Measurements from ENCODE around the gene ZDHHC11B.

ZDHHC11B gene

DNA sequence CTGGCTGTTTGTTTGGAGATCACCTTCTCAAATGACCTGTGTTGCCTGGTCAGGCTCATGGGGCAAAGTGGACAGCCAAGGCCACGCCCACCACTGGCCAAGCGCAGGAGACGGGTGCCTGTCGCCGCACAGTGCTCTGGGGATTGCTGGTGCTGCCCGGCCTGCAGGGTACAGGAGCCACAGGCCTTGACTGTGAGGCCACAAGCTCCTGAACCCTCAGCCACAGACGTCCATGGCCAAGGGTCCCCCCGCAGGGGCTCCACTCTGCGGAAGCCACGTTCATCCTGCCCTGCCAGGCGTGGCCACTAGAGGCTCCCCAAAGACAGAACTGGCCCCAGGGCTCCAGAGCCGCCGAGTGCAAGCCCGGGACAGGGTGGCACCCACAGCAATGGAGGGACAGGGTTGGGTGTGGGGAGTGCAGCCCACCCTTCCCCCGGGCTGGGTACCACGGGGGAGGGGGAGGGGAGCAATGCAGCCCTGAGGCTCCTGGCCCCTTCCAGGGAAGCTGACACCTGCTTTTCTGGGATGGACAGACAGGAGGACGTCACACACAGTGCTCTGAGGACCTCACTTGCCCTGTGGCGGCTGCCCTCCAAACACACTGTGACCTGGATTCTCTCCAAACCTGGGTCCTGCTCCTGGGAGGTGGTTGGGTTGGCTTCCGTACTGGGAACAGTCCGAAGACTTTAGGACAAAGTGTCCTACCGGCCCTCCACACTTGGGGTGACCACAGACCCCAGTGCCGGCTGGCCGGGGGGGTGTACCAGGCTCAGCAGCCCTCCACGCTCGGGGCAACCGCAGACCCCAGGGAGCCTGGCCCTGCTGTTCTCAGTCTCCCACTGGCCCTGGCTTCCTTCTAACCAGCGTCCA lies 112.8 kb downstream of the ZDHHC11B start:
- peak; percentile 56 for DNase-seq

DNA sequence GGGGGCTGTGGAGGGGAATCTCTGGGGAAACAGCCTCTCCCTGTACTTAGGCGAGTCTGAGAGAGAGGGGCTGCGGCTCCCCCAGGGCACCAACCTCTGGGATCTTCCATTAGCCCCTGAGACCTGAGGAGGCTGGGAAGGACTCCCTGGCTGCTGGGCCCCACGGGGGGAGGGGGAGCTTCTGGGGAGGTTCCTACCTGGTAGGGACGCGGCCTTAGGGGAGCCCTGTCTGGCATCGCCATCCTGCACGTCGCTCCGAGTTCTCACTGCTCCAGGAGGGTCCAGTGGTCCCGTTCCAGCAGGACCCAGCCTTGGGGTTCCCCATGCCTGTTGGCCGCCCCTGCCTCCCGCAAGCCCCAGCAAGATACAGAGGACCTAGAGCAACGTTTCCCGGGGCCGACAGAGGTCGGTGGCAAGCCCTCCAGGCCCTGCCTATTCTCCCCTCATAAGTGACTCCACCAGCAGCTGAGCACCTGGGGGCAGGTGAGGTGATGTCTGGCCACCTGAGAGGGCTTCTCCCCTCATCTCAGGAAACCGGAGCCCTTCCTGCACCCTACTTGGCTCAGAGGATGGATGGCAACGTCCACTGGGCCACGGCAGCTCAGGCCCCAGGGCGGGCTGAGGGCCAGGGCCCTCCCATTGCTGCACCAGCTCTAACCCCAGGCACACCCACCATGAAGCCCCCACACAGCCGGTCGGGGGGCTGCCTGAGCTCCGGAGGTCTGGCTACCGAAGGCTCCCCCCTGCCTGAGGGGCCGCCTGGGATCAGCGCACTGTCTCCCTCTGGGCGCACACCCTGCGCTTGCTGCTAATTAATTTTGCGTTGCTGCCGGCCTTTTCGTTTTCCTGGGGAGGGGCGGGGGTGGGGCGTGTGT lies 113.9 kb downstream of the ZDHHC11B start:
- no peak for DNase-seq

DNA sequence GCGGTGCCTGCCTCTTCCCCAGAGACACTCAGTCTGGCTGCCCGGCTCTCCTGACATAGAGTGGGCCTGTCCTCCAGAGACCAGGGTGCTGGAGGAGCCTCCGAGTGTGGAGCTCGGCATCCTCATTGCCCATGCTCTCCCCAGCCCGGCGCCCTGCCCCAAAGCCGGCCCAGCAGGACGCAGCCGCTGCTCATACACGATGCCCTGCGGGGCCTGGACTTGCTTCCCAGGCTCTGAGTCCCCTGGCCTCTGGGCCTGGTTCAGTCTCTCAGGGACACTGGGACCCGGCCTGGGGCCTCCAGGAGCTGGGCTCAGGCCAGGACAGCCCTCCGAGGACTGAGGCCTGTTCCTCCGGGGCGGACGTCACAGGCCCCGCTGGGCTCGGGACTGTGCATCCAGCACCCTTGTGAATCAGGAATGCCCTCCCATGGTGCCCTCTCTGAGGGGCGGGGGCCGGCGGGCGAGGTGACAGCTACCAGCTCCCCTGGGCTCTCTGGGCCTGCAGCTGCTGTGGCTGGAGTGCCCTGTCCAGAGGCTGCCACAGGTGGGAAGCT lies 114.6 kb downstream of the ZDHHC11B start:
- DNase-seq: no peak

DNA sequence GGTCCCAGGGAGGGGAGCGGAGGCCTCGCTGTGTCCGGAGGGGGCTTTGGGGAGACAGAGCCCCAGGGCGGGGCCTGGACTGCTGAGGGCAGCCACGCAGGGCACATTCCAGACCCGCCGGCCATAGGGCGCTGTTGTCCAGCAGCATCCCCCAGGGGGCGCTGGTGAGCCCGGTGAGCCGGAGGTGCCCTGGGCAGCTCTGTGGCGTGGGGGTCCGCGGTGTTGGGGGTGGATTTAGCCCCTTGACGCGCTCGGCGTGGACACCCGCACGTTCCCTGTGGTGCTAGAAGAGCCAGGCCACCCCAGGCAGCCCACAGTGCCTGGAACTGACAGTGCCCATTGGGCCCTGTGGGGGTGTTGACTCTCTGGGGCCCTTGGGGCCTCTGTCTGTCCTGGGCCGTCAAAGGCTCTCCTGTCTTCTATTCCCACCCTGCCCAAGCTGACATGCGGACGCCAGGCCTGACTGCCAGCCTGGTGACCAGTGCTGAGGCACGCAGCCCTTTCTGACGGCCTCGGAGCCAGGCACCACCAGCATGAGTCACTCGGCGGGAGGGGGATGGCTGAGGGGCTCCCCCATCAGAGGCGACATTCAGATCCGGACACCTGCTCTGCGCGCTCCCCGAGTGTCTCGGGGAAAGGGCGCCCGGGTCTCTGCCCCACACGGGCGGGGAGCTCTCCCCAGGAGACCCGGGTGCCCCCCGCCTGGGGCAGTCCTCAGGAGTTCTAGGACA lies 115.3 kb downstream of the ZDHHC11B start:
- no peak for DNase-seq

DNA sequence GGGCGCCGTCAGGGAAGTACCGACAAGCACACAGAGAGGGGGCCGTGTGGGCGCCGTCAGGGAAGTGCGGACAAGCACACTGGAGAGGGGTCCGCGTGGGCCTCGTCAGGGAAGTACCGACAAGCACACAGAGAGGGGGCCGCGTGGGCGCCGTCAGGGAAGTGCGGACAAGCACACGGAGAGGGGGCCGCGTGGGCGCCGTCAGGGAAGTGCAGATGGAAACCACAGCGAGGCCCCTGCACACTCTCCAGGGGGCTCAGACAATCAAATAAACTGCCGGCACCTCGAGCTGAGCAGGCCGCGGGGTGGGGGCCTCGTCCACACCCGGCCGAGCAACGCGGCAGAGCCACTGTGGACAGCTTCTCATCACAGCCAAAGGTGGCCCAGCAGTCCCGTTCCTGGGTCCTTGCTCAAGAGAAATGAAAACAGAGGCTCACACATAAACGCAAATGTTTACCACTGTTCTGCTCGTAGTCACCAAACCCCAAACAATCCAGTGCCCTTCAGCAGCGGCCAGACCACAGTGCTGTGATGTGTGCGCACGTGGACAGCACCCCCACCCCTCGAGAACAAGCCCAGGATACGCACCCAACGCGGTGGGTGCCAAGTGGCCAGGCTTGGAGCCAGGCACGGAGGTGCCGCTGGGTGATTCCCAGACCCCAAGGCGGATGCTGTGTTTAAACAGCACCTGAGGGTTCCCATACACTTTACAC lies 116.1 kb downstream of the ZDHHC11B start:
- no peak for DNase-seq

DNA sequence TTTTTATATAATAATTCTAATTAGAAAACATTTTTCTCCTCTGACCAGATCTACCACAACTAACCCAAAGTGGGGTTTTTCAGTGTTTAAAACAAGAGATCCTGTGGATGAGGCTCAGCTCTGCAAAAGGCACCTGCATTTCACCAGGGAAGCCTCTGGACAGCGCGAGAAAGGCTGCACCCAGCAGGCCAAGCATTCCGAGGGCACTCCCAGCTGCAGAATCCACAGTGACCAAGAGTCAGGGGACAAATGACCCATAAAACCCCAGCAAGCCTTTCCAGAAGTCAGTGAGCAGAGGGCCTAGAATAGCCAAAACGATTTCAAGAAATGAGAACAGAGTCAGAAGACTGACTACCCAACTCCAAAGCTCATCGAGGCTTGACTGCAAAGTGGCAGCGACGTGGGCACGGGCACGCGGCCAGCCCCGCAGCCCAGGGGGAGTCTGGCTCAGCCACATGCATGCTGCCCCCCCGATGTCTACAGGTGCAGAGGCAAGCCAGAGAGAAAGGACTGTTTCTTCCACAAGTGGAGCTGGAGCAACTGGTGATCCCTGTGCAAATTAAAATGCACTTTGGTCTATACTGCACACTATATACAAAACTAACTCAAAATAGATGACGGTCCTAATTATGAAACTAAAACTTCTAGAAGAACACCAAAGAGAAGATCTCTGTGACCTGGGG lies 117.6 kb downstream of the ZDHHC11B start:
- DNase-seq: no peak

DNA sequence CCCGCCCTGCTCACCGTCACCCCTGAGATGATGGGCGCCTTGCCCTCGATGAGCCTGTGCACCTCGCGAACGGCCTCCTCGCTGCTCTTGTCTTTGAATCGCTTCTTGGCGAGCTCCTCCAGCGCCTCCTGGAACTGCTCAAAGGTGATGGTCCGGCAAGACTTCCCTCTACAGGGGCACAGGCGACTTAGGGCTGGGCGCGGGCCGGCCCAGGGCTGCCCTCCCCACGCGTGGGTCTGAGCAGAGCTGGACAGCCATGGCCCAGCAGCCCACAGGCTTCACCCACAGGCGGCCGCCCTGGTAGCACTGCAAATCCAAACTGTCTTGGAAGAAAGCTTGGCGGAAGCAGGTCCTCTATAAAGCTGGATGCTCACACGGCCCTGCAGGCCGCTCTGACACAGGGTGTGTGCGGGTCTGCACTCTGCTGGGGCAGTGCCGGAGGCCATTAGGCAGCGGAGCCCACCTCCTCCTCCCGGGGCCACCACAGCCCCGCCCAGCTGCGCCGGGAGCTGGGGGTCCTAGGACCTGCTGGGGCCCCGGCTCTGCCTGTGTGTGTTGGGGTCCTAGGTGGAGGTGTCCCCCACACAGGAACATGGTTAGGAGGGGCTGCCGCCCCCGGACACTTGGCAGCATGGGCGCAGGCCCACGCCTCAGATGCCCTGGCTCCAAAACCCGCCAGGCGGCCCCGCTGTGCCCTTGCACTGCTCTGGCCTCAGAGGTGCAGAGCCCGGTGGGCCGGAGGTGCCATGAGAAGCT lies 118.4 kb downstream of the ZDHHC11B start:
- DNase-seq: no peak

DNA sequence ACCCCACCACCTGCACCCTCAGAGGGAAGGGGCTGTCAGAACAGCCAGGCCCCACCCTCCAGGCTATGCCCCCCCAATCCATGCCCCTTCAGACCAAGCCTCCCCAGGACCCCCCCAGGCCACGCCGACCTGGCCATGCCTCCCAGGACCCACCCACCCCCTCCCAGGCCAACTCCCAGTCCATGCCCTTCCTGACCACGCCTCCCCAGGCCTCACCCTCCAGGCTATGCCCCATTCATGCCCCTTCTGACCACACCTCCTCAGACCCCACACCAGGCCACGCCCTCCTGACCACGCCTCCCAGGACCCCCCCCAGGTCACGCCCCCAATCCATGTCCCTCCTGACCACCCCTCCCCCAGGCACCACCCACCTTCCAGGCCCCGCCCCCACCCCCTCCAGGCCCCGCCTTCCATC lies 119.0 kb downstream of the ZDHHC11B start:
- DNase-seq: no peak

DNA sequence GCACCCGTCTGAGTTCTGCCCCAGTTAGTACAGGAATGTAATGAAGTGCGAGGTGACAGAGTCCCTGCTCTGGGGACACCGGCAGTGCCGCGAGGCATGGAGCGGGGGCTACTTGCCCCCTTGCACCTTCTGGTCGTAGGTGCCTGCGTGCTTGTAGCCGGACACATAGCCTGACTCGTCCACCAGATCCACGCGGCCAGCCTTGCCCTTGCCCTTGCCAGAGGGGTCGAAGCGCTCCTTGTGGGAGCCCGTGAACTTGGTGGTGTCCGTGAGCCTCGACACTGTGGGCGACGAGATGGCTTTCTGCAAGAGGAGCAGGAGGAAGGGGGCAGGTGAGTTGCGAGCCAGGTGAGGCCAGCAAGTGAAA lies 119.6 kb downstream of the ZDHHC11B start:
- no peak for DNase-seq

DNA sequence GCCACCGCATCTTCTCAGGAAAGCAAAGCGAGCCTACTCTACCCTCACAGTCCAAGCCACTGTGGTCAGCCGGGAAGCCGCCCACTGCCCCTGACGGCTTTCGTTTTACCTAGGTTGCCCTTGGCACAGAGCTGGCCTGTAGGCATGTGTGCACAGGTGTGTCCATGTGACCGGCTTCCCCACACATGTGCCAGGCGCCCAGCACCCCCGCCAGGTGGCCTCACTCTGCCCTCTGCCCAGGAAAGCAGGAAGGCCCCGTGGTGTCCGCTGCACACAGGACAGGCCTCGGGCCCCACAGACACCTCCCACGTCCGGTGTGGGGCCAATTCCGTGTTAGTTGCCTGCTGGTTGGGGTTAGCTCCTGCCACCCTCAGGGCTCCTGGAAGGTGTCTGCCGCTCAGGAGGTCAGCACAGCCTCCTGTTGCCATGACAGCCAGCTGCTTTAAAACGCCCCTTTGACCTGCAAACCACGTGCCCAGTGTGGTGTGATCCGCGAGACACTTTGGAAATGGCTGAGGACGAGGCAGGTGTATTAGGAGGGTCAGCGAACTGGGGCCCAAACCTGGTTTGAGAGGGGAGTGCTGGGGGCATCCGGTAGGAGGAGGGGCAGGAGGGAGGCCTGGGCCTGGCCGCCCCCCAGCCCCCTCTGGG lies 120.1 kb downstream of the ZDHHC11B start:
- DNase-seq: no peak

DNA sequence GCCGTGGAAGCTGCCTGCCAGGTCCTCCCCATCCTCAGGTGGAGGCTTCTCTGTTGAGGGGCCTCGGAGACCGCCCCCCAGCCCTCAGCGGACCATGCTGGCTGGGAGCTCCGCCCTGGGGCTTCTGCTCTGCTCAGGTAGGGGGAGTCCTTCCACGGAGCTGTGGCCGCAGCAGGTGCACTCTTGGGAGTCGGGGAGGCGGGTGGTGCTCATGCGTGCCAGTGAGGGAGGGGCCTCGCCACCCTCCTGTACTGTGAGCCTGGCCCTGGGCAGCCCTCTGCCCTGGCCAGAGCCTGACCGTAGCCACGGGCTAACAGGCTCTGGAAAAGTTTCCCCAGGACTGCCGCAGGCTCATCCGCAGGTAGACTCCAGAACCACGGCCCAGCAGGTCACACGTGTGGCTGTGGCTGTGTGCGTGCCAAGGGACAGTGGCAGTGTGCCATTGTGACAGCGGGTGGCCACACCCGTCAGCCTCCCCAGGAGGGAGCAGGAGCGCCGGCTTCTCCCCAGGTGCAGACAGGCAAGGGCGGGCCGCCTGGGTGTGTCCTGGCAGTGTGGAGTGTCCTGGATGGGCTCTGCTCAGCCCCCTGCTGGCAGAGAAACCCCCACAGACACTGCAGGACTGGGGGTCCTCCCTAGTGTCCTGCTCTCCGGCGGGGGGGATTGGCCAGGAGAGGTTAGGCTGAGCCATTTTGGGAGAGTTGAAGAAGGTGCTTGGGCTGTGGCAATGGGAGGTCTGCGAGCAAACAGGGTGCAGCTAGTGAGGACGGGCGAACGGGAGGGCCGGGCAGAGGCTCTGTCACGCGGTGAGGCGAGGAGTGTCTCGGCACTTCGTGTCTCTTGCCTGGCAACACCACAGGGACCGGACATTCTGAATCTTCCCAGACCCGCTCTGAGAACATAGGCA lies 120.8 kb downstream of the ZDHHC11B start:
- no peak for DNase-seq

DNA sequence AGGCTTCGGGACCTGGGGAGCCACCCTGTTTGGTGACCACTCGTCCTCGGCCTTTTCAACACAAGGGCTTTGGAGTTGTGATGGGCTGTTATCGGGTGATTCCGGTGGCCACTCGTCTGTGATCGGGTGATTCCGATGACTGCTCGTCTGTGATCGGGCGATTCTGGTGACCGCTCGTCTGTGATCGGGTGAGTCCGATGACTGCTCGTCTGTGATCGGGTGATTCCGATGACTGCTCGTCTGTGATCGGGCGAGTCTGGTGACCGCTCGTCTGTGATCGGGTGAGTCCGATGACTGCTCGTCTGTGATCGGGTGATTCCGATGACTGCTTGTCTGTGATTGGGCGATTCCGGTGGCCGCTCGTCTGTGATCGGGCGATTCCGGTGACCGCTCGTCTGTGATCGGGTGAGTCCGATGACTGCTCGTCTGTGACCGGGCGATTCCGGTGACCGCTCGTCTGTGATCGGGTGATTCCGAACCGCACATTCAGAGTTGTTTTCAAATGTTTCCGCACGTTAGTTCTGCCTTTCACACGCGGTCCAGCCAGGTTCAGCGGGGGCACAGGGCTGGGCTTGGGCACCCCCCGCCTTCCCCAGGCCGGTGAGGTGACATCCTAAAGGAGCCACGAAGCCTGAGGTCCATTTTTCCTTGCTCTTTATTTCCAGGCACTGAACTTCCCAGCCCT lies 121.6 kb downstream of the ZDHHC11B start:
- no peak for DNase-seq

DNA sequence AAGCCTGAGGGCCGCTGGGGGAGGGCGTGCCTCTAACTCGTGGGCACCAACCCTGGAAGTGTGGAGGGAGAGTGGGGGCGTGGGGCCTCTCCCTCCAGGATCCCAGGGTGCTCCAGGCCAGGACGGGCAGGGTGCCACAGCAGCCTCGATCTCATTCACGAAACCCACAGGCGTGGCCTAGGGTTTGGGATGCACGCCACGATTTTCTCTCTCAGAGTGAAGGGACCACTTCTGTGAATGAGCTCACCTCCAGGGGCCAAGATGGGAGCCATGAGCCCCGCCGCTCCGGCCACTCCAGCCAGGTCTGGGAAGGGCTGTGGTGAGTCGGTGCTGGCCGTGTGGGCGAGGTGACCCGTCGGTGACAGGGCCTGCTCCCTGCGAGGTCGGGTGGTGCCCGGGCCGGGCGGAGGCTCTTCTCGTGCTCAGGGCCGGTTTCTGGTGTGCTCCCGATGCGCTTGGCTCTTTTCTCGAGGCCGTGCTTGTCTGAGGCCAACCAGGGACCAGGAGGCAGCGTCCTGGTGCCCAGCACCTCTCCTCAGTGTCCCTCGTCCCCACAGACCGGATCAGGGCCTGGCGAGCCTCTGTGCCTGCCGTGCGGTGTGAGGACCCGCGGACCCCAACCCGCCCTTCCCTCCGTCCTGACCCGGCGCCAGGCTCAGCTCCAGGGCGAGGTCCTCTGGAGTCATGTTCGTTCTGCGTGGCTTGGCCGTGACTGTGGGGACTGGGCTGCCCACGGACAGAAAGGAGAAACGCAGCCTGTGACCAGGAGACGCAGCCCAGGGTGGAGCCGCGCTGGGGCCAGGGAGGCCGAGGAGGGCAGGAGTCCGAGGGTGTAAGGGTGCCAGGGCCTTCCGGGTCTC lies 122.4 kb downstream of the ZDHHC11B start:
- no peak for DNase-seq

DNA sequence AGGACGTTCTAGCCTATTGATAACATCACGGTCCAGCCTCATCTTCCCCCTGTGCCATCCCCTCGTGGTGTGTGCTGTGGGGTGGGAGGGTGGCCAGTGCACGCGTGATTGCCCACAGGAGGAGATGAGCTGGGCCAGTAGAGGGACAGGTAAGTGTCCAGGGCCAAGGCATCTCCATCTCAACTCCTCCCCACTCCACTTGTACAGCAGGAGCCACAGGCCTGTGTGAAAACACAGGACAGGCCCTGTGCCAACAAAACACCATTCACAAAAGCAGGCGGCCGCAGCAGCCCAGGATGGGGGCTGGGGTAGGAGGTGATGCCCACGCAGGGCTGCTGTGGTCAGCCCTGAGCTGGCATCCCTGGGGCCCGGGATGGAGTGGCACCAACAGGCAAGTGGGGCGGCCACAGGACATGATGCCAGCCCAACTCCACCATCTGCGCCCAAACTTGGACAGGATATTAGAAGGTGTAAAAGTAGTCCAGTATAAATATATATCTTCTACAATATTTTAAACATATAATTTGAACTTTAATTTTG lies 124.0 kb downstream of the ZDHHC11B start:
- DNase-seq: no peak
